Measurements from ENCODE around the gene LIMS2.

DNA sequence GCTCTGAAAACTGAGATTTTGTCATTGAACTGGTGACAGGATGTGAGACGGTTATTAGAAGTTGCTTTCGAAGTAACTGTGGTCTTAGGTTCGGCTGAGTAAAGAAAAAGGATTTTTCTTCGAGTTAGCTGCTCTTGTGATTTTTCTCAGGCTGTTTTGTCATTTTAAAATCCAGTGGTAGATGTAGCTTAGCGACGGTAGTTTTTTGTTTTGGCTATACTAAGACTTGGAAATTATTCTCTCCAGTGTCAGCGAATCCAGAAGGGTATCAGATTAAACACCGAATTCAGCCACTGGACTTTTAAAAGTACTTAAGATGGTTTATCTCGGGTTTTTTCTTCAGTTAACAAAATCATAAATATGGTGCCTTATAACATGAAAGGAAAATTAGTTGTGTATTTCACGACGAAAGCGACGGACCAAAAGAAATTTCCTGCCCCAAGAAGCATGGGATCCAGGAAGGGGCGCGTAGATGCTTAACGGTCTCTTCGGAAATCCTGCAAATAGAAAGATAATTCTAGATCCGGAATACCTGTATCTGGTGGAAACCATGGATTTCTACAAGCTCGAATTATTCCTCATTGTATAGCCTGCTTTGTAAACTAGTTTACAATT is 27.2 kb upstream of the LIMS2 start:
- TF ChIP-seq POLR2A (IDR thresholded peaks at IDR 0.05) = no peak
- TF ChIP-seq, protein P1, sequence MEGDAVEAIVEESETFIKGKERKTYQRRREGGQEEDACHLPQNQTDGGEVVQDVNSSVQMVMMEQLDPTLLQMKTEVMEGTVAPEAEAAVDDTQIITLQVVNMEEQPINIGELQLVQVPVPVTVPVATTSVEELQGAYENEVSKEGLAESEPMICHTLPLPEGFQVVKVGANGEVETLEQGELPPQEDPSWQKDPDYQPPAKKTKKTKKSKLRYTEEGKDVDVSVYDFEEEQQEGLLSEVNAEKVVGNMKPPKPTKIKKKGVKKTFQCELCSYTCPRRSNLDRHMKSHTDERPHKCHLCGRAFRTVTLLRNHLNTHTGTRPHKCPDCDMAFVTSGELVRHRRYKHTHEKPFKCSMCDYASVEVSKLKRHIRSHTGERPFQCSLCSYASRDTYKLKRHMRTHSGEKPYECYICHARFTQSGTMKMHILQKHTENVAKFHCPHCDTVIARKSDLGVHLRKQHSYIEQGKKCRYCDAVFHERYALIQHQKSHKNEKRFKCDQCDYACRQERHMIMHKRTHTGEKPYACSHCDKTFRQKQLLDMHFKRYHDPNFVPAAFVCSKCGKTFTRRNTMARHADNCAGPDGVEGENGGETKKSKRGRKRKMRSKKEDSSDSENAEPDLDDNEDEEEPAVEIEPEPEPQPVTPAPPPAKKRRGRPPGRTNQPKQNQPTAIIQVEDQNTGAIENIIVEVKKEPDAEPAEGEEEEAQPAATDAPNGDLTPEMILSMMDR (IDR thresholded peaks at IDR 0.05) = no peak

Data from right lobe of liver (tissue), 4 donors.